ENCODE results near the gene LRP1B. TPM values are rescaled to one million over a fixed set of nuclear protein-coding genes. Genes with fewer than 3 reads are reported as not detected.

LRP1B gene
- 1.1 TPM for polyA plus RNA-seq (ENCODE audit: insufficient read length)
- long read RNA-seq, donor 1: 0 reads
- long read RNA-seq, donor 2: 0 reads
- long read RNA-seq, donor 3: 0 reads
- long read RNA-seq, donor 4: 0 reads
- long read RNA-seq, donor 5: 0 reads
- long read RNA-seq, donor 6: 0 reads
- long read RNA-seq, donor 7: 0 reads
- long read RNA-seq, donor 8: 0 reads

- DNase-seq: peak; percentile 44
Observed at GRCh38 chr2:142131010-142131669, at the start of gene LRP1B. TSS of gene LRP1B (minus strand) at chr2:142131016. CDS start at chr2:142130729, 287 bp downstream.

DNA sequence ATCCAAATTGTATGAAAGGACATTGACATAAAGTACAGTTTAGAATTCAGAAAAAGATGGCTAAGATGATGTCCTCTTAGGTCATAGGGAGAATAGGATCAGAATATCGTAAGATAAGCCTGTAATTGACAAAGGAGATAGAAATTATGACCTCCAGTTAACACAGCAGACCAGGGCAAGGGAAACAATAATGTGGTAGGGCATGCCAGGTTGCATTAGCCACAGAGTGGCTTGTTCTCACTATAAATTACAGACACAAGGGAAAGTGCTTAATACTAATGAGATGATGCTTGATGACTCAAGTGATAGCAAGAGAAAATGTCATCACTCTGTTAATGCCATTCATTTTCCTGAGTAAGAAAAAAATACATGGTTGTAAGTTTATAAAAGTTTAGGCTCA is 48.9 kb upstream of the LRP1B start:
- no peak for DNase-seq

GRCh38 chr2:142178604-142179003 is 47.8 kb upstream of the LRP1B start:
- no peak for DNase-seq

DNA sequence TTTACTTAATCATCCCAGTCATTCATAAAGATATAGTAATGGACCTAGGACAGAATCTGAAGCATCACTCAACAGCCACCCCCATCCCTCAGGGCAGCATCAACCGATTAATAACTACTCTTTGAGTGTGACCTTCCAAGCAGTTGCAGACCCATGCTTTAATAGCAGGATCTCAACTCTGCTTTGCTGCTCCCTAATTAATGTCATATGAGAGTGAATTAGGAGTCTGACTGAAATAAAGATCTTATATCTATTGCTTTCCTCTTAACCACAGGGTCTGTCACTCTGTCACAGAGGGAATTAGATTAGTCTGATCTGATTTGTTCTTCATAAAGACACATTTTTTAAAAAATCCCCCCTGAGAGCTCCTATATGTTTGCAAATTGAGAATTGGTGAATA is 46.1 kb upstream of the LRP1B start:
- no peak for DNase-seq

DNA sequence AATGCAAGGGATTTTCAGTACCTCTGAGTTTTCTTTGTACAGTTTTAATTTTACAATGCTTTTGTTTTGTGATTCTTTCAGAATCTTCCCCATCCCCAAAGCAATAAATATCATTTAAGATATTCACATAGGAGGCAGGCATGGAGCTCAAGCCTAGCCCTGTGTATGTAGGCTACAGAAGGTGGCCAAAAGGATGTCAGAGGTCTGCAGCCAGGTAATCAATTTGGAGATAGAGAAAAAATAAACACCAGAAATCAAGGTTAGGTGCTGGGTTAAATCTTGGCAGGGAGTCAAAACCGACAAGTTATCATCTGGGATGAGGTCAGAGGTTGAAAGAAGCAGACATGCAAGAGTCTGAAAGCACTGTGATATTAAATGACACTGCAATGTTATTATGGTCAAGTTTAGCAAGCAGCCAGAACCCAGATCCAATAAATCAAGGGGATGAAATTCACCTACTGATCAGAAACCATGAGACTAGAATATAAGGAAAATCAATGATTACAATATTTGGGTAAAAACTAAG is 45.1 kb upstream of the LRP1B start:
- no peak for DNase-seq

DNA sequence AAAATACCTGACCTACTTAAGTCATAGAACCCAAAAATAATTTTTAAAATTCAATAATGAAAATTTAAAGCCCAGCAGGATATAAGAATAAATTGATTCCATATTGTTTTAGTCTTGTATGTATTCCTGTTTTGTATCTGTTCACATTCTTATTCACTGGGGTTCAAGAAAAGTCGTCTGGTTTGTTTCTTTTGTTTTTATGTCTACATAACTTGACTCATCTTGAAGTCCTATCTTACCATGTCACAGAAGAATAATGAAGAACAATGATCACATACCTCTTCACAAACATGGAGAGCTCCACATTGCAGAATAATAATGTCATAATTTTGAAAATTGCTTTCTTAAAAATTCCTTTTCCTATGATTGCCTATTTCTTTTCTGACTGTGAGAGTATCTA is 43.4 kb upstream of the LRP1B start:
- DNase-seq: no peak

DNA sequence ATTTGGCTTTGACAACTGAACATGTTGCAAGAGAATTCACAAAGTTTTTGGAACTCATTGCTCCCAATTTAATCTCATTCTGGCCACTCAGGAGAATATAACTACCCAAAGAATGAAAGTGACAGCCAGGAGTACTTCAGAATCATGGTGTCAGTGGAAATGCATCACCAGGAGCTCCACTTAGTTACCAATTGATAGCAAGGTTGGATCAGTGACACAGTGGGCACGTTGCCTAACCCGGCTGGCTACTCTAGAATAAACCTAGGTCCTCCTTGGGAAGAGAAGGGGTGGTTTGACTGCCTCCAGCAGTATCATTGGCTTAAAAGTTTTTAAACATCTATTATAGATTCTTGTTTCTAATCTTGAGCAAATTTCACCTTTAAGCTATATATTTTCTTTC is 40.0 kb upstream of the LRP1B start:
- no peak for DNase-seq

DNA sequence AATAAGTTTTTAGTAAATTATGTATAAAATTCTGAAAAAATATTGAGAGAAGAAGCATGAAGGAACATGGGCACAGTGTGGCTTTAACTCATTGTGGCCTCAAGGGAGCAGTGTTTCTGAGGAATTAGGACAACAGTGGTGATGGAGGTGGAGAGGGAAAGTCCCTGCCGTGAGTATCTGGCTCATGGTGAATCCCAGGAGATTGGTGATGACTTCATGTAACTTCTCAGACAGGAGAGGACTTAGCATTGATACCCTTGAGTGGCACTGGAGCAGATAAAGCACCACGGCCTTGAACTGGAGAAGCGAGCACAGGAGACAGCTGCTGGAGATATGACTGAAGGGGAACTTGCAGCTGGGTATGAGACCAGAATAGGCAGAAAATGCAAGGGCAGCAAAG is 35.0 kb upstream of the LRP1B start:
- DNase-seq: no peak

GRCh38 chr2:142153601-142154000 is 22.8 kb upstream of the LRP1B start:
- no peak for DNase-seq

GRCh38 chr2:142150453-142150852 is 19.6 kb upstream of the LRP1B start:
- DNase-seq: no peak

DNA sequence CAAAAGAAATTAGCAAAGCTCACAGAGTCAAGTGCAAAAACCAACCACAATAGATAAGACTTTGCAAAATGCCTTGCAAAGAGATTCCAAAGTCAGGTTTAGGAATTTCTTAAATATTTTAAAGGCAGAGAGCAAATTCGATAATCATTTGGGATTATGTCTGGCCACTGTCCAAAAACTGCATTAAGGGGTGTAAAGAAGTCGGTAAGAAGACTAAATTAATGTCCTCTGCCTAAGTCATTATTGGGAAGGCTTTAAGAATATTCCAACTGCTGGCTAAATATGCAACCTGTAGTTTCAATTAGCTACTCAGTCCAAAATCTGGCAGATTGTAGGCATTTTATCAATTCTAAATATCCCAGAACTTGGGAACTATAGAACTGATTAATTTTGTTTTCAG is 13.7 kb upstream of the LRP1B start:
- no peak for DNase-seq

DNA sequence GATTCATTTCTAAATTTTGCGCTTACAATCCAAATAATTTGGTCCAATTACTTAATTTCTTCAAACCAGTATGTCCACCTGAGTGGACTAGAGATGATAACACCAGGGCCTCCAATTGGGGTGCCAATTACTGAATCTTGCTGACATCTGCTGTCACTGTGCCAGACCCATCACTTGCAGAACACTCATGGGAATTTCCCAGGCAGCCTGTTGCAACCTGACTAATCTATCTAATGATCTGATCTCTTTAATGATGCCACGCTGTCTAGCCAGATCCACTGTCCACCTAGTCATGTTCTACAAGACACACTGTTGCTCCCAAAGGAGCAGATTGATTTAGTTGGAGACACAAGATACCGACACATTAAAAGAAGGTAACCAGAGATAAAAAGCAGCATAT is 11.8 kb upstream of the LRP1B start:
- no peak for DNase-seq

DNA sequence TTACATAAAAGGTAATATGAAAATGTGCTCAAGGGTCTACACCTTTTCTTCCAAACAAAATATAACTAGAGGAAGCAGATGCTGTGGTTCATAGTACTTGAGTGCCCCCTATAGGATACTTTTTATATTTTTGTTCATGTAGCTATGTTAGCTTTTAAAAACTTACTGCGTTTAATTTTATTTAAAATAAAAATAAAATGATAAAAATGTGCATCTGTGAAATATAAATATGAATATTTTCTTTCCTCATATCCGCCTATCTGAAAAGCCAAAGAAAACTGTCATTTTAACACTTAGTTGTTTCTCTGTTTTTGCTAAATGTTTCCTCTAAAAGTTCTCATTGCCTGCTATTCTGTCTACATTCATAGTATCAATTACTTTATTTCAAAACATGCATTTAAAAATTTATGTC is 9.6 kb upstream of the LRP1B start:
- DNase-seq: peak; percentile 42

- no peak for DNase-seq
Observed at GRCh38 chr2:142139384-142139783, 8.6 kb upstream of the LRP1B start.

DNA sequence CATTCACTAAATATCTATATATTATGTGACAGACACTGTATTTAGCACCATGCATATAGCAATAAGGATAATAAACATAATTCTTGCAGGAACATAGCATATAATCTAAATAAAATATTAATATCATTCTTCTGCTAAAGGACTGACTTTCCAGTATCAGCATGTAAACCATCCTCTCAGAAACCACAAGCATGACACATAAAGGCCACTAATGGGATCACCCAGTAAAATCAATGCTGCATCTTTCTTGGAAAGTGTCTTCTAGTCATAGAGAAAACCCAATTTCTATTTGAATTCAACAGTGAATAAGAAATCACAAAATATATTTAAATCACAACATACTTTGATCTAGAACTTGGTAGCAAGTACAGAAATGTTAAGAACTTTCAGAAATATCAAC is 5.8 kb upstream of the LRP1B start:
- DNase-seq: no peak

- DNase-seq: no peak
Observed at GRCh38 chr2:142134911-142135310, 4.1 kb upstream of the LRP1B start.

DNA sequence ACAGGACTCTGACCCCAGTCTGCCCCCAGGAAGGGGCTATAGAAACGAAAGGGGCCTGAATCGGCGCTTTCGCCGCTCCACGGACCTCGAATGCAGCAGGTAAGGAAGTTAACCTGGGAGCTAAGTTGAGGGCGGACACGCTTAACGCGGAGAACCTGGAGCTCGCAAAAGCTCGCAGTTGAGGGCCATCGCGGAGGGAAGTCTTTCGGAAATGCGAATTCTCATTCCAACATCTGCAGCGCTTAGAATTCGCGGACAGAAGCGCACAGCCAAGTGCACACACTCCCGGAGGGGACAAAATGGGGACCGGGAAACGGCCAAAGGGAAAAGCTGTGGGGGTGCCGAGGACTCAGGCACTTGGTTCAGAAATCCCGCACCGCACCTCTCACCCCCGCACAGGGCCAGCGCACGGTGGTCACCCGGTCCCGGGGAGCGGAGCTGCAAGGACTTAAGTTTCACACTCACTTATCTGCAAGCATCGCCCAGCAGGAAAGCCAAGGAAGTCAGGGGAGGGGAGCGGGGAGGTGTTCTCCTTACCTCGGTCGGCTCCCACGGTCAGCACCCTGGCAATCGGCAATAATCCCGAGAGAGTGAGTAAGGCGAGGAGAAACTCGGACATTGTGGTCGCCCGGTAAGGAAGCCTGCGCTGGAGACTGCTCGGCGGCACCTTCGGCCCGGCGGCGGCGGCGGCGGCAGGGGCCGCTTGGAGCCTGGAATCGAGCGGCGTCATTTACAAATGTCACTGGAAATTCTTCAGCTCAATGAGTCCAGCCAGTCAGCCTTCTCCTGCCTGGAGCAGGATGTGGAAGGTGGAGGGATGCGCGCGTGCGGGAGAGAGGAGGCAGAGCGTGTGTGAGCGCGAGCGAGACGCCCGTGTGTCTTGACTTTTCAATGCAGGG is 456 bp downstream of the LRP1B start:
- DNase-seq: peak; percentile 84

- DNase-seq: no peak
Observed at GRCh38 chr2:142128105-142128504, 2.7 kb downstream of the LRP1B start.

DNA sequence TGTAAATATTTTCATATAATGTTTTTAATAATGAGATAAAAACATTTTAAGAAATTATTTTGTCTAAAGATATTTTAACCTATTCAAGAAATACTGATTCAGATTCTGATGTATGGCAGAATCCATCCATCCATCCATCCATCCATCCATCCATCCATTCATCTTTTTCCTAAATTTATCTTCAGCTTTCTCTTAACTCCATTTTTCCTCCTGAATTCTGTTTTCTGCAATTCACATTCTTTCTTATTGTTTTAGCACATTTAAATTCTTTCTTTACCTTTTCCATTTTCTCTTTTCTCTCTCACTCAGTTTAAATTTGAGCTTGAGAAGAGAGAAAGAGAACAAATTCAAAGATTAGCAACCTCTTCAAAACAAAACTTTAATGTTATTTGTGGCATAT is 3.6 kb downstream of the LRP1B start:
- DNase-seq: no peak

- DNase-seq: no peak
Observed at GRCh38 chr2:142124706-142125105, 6.1 kb downstream of the LRP1B start.

- no peak for DNase-seq
Observed at GRCh38 chr2:142119347-142119746, 11.5 kb downstream of the LRP1B start.

- DNase-seq: no peak
Observed at GRCh38 chr2:142112757-142113221, 18.0 kb downstream of the LRP1B start.
